Activated CD4-positive, alpha-beta T cell treated with anti-CD3 and anti-CD28 coated beads, Interleukin-2, amount 50 U/mL, for 1 hour (primary cell): ENCODE data around the gene NOL6.

ENCODE experiments used
- DNase-seq: peaks from one replicate; pipeline ENCODE4 v3.0.0-alpha.2; 2020

NOL6 gene

DNA sequence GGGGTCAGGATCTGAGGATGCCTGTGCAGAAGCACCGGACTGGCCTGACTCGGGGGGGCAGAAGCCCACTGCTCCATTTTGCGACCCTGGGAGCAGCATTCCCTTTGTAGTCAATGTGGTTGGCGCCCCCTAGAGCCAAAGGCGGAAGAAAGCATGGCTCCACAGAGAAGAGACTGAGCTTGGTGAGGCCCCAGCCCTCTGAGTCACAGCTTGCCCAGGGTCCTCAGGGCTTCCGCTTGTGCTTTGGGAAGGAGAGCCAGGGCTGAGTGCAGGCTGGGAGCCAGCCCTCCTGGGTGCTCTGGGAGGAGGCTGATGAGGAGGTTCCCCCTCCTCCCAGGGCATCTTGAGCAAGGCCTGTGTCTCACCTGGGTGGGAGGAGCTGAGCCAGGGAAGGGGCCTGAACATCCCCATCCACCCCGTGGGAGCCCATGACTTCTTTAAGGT lies 20.9 kb downstream of the NOL6 start:
- peak; percentile 41 for DNase-seq

DNA sequence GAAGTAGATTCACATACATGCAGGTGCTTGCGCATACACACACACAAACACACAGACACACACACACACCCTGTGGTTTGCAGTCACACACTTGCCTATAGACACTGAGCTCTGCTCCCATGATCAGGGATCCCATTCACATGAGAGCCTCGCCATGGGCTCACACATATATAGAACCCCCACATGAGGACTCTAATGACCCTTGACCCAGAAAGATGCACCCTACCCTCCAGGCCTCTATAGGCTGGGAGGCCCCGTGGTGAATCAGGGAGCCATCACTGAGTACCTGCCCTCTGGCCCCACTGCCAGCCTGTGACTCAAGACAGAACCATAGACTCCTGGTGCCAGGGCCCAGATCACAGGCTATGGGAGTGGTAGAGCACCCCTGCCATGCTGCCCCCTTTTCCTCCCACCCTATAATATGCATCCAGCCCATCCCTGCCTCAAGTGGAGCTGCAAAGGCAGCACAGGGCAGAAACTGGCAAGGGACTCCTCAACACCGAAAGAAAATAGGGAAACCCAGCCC lies 23.0 kb downstream of the NOL6 start:
- DNase-seq = no peak

- DNase-seq = no peak
Observed at GRCh38 chr9:33449715-33450114, 24.0 kb downstream of the NOL6 start.

DNA sequence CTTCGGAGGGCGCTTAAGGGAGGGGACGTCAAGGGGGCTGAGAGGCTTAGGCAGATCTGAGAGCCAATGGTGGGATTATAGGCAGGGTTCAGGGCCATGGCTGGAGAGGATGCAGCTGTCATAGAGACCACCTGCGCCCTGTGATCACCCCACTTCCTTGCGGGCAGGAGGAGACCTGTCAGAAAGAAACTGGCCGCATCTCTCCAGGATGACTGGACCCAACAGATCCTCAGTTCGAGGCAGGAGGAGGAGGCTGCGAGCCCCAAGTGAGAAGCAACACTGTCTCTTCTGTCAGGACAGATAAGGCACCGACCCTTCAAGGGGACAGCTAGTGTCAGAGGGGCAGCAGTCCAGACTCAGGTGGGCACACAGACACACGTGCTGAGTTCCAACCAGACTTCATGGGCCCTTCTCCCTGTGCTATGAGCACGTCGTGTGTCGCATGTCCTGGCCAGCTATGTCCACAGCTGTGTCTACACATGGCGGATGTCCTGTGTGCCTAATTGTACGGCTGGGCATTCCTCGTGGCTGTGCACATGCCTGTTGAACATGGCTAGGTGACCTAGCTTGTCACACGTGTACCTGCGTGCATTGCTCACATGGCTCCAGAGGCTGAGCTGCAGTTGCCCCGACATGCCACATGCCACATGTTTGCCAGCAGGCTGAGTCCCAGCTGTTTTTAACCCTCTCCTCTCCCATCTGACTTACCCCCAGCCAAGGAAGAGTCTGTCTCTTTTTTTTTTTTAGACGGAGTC lies 25.7 kb downstream of the NOL6 start:
- DNase-seq = no peak

- DNase-seq = peak; percentile 75
Observed at GRCh38 chr9:33446946-33447798, 26.6 kb downstream of the NOL6 start, which contains the start of gene AQP3. AQP3 (minus strand) TSS chr9:33447593; CDS start chr9:33447530, 63 bp downstream.

GRCh38 chr9:33446240-33446945 lies 27.3 kb downstream of the NOL6 start:
- DNase-seq = peak; percentile 56

- peak; percentile 36 for DNase-seq
Observed at GRCh38 chr9:33445389-33446239, 28.1 kb downstream of the NOL6 start.

GRCh38 chr9:33443464-33444154 lies 30.1 kb downstream of the NOL6 start:
- no peak for DNase-seq

DNA sequence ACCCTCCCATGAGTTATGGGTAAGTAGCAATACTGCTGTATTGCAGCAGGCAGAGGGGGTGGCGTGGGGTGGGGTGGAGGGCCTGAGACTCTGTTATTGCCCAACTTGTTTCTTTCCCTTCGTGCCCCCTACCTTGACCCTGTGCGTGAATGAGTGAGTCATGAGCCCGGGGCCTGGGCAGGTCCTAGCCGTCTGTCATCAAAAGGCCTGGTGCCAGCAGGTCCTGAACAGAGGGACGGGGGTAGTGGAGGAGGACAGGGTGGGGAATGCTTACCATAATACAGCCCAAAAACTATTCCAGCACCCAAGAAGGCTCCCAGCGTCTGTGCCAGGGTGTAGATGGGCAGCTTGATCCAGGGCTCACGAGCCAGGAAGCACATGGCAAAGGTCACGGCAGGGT lies 30.7 kb downstream of the NOL6 start:
- DNase-seq = no peak

DNA sequence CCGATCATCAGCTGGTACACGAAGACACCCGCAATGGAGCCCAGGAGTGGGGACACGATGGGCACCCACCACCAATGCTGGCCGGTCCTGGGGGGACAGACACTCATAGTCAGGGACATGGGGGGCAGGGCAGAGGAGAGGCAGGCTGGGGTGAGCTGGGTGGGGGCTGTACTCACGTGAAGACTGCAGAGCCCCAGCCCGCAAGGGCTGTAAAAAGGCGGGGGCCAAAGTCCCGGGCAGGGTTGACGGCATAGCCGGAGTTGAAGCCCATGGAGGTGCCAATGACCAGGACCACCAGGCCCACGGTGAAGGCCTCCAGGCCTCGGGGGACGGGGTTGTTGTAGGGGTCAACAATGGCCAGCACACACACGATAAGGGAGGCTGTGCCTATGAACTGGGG lies 31.6 kb downstream of the NOL6 start:
- DNase-seq = no peak

GRCh38 chr9:33440609-33441008 lies 33.1 kb downstream of the NOL6 start:
- DNase-seq = no peak

GRCh38 chr9:33440204-33440603 lies 33.5 kb downstream of the NOL6 start:
- DNase-seq = no peak

DNA sequence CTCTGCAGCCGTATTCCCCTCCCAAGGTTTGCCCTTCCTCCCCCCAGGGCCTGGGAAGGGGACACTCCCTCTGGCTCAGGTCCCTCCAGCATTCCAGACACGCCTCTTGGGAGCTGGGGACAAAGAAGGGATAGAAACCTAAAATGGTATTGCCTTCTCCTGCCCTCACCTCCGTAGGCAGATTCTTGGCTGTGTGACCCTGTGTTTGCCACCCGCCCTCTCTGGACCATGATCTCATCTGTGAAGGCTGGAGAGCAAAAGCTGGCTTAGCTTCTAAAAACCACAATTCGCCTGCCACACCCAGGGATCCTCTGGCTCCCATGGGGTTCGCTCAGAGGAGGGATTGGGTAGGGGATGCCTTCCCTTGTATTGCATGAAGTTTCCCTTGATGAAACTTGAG lies 34.0 kb downstream of the NOL6 start:
- DNase-seq = no peak

GRCh38 chr9:33438926-33439680 lies 34.6 kb downstream of the NOL6 start:
- DNase-seq = no peak

- DNase-seq = no peak
Observed at GRCh38 chr9:33437898-33438297, 35.8 kb downstream of the NOL6 start.

GRCh38 chr9:33437205-33437604 lies 36.5 kb downstream of the NOL6 start:
- DNase-seq = no peak

- DNase-seq = no peak
Observed at GRCh38 chr9:33436445-33436844, 37.3 kb downstream of the NOL6 start.

- no peak for DNase-seq
Observed at GRCh38 chr9:33435821-33436277, 37.9 kb downstream of the NOL6 start.

DNA sequence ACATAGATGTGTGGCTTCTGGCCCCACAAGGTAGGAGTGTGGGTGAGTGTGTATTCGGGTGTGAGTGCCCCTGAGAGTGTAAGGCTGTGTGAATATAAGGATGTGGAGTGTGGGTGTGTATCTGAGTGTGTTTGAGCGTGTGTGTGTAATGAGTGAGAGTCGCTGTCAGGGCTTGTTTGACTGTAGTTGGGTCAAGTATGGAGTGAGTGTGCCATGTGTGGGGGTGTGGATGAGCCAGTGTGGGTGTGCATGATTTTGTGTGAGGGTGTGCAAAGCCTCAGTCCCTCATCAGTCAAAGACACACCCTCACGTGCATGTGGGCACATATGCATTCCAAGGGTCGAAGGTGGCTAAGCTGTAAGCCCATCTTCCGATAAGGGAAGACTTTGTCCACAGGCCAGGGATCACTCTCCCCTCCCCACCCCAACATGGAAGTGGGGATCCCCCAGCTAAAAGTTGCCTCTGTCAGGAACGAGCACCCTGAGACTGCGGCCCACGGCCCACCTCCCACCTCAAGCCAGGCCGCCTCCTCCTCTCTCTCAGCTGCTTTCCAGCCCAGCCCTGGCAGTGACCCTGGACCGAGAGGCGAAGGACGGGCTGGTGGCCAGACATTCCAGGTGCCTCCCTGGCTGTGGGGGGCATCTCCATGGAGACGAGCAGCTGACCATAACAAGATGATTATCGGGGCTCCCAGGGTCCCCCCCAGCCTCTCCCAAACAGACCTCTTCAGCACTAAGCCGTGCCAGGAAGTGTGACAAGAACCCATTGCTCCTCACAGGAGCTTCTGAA lies 39.2 kb downstream of the NOL6 start:
- DNase-seq = no peak

GRCh38 chr9:33433871-33434270 lies 39.9 kb downstream of the NOL6 start:
- DNase-seq = no peak
